HCT116 (cell line): Measurements from ENCODE around the gene CACNA2D3.

Experiments
- CEBPB ChIP-seq: IDR thresholded peaks from 2 replicates; pipeline ENCODE4 v1.6.1; 2012; ENCODE audit warnings: low read depth
- EGR1 ChIP-seq: IDR thresholded peaks from 2 replicates; pipeline ENCODE4 v1.6.1; 2012; ENCODE audit warnings: low read depth
- JUND ChIP-seq: IDR thresholded peaks from 2 replicates; pipeline ENCODE4 v1.6.1; 2012
- TCF7L2 ChIP-seq: IDR thresholded peaks from 2 replicates; pipeline ENCODE4 v1.7.0; 2011; ENCODE audit warnings: borderline replicate concordance, inconsistent platforms; ENCODE audit not compliant: insufficient read depth, insufficient read length; ENCODE audit errors: extremely low read depth
- TF ChIP-seq, protein P1 (sequence below), 3 experiments: fragments of 200-600 bp in 1 of 3; sonication (generic) in 1 of 3; IDR thresholded peaks in 2 of 3; conservative IDR thresholded peaks in 1 of 3; 2 replicates each; pipeline ENCODE4 v1.5.1; 2012 to 2017; ENCODE audit warnings: low read depth in 2 of 3, low read length in 2 of 3, antibody characterized with exemption in 1 of 3, borderline replicate concordance in 1 of 3, control low read depth in 1 of 3, mild to moderate bottlenecking in 1 of 3, mixed read lengths in 1 of 3, mixed run types in 1 of 3, moderate library complexity in 1 of 3; ENCODE audit not compliant: insufficient read depth in 1 of 3
- TF ChIP-seq, protein P2 (sequence below): IDR thresholded peaks from 2 replicates; pipeline ENCODE4 v1.6.1; 2012

- no peak for TF ChIP-seq CEBPB
- TF ChIP-seq, protein P1, sequence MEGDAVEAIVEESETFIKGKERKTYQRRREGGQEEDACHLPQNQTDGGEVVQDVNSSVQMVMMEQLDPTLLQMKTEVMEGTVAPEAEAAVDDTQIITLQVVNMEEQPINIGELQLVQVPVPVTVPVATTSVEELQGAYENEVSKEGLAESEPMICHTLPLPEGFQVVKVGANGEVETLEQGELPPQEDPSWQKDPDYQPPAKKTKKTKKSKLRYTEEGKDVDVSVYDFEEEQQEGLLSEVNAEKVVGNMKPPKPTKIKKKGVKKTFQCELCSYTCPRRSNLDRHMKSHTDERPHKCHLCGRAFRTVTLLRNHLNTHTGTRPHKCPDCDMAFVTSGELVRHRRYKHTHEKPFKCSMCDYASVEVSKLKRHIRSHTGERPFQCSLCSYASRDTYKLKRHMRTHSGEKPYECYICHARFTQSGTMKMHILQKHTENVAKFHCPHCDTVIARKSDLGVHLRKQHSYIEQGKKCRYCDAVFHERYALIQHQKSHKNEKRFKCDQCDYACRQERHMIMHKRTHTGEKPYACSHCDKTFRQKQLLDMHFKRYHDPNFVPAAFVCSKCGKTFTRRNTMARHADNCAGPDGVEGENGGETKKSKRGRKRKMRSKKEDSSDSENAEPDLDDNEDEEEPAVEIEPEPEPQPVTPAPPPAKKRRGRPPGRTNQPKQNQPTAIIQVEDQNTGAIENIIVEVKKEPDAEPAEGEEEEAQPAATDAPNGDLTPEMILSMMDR (IDR thresholded peaks at IDR 0.05 in 2 of 3, conservative IDR thresholded peaks at IDR 0.05 in 1 of 3; ENCODE audit: borderline replicate concordance in 1 of 3, insufficient read depth in 1 of 3, low read depth in 2 of 3, low read length in 2 of 3), result no peak
- TF ChIP-seq, protein P2, sequence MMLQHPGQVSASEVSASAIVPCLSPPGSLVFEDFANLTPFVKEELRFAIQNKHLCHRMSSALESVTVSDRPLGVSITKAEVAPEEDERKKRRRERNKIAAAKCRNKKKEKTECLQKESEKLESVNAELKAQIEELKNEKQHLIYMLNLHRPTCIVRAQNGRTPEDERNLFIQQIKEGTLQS, result no peak
- no peak for TF ChIP-seq JUND
- TF ChIP-seq EGR1, result no peak
- TF ChIP-seq TCF7L2, result no peak
Measured at GRCh38 chr3:54527953-54528352, 405.6 kb downstream of the CACNA2D3 start.
